Retina (tissue), 1 donor: ENCODE results near the gene CDH4.

Experiments used
- DNase-seq: peaks from one replicate; pipeline ENCODE4 v3.0.0-alpha.2; 2016

Gene CDH4

GRCh38 chr20:61590236-61590635 lies 338.2 kb downstream of the CDH4 start:
- no peak for DNase-seq

- no peak for DNase-seq
These were observed 341.5 kb downstream of the CDH4 start for GRCh38 chr20:61593516-61593915.

- DNase-seq = no peak
These were observed 342.1 kb downstream of the CDH4 start for GRCh38 chr20:61594198-61594597.

- no peak for DNase-seq
These were observed 343.2 kb downstream of the CDH4 start for GRCh38 chr20:61595216-61595615.

- DNase-seq = no peak
These were observed 344.7 kb downstream of the CDH4 start for GRCh38 chr20:61596687-61597330.

- no peak for DNase-seq
These were observed 345.9 kb downstream of the CDH4 start for GRCh38 chr20:61597996-61598395.

GRCh38 chr20:61598586-61598985 lies 346.5 kb downstream of the CDH4 start:
- no peak for DNase-seq

GRCh38 chr20:61599061-61599531 lies 347.0 kb downstream of the CDH4 start:
- peak; percentile 67 for DNase-seq

- DNase-seq = peak; percentile 69
These were observed 347.5 kb downstream of the CDH4 start for GRCh38 chr20:61599541-61599992.

GRCh38 chr20:61600016-61600415 lies 348.0 kb downstream of the CDH4 start:
- DNase-seq = peak; percentile 58

- DNase-seq = no peak
These were observed 349.3 kb downstream of the CDH4 start for GRCh38 chr20:61601361-61601760.

GRCh38 chr20:61601853-61602252 lies 349.8 kb downstream of the CDH4 start:
- no peak for DNase-seq

GRCh38 chr20:61603715-61604114 lies 351.7 kb downstream of the CDH4 start:
- no peak for DNase-seq

GRCh38 chr20:61604549-61604948 lies 352.5 kb downstream of the CDH4 start:
- DNase-seq = no peak

GRCh38 chr20:61605283-61605682 lies 353.2 kb downstream of the CDH4 start:
- no peak for DNase-seq

GRCh38 chr20:61605862-61606557 lies 353.9 kb downstream of the CDH4 start:
- DNase-seq = no peak

- peak; percentile 62 for DNase-seq
These were observed 356.4 kb downstream of the CDH4 start for GRCh38 chr20:61608275-61609085.

GRCh38 chr20:61609461-61609860 lies 357.4 kb downstream of the CDH4 start:
- no peak for DNase-seq

- DNase-seq = no peak
These were observed 359.5 kb downstream of the CDH4 start for GRCh38 chr20:61611401-61612180.

GRCh38 chr20:61613917-61614705 lies 362.1 kb downstream of the CDH4 start:
- no peak for DNase-seq

GRCh38 chr20:61614706-61615100 lies 362.6 kb downstream of the CDH4 start:
- DNase-seq = no peak

- DNase-seq = no peak
These were observed 363.7 kb downstream of the CDH4 start for GRCh38 chr20:61615806-61616205.
